NCI-H510A (cell line): ENCODE data around the gene CFAP53.

Experiments used
- DNase-seq: peaks from one replicate; lab custom pipeline; 2025; lab: John Stamatoyannopoulos, UW

The CFAP53 gene

GRCh38 chr18:50193796-50194630 is 72.3 kb downstream of the CFAP53 start:
- no peak for DNase-seq

DNA sequence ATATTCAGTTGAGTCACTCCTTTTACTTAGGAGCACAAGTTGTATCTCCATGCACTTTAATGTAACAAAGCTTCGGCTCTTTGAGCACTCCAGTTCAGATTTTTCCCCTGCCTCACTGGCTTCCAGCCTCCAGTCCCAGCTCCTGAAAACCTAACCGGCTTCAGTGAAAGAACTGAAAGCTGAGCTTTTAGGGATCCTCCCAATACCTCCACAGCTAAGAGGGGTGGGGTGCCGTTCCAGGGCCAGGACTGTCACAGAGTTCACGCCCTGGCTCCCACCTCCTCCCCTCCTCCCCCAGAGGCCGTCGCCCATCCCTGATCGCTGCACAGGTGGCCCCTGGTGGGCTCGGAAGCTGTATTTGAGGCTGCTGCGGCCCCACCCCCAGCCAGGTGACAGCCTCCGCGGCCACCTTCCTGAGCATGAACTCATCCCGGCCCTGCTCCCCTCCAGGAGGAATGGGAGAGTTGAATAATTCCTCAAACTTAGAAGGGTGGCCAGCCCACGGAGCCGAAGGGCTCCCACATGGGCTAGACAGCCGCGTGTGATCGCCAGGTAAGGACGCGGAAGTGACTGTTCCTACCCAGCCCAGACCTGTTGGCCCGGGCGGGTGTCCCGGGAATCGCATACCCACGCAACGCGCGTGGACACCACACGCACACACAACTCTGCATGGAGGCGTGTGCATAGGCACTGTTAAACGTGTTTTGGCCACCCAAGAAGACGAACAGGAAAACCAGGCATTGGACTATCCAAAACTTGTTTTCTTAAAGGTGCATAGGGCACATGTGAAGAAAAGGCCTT is 73.1 kb downstream of the CFAP53 start:
- no peak for DNase-seq

DNA sequence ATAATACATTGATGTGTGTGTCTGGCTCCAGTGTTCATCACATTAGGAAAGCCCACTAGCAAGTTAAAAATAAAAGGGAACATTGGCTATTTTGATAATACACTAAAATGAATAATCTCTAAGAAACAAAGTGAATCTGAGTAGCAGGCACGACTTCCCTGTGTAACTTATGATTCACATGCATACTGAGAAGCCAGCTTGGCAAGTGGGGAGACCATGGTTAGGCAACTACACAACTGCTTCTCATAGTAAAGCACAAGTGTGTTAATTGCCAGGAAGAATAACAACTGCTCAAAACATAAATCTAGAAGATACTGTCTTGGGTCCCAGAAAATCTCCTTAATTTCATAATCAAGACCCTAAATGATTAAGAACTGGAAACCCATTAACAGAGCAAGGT is 75.4 kb downstream of the CFAP53 start:
- no peak for DNase-seq

DNA sequence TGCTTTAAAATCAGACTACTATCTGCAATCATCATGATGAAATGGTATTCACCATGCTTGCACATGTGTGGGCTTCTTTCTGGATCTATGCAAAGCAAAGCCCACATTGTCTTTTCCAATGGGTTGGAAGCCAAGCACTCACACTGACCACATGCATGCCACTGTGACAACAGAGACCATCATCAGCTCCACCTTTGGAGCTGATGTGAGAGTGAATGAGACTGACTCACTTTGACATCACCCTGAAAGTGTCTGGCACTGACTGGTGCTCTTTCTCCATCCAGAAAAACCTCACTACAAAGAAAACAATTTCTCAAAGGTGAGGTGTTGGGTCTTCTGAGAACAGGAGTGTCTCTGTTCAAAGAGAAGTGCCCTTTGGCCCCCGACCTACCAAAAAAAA is 76.1 kb downstream of the CFAP53 start:
- DNase-seq = no peak

DNA sequence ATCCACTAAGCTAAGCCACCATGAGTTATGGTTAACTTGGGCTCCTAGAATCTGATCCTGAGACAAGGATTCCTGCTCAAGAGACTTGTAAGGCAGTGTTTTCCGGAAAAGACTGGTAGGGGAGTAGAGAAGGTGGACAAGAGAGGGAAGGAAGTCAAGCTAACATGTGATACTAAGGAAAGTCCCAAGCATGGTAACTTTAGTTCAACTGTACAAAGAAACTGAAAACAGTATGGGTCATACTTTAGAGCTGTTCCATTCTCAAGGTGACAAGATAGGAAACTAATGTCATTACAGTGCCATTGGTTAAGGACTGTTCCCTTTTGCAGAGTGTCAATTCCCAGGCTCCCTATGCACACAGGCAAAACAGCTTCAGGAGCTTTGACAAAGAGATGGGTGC is 77.1 kb downstream of the CFAP53 start:
- DNase-seq = no peak

- no peak for DNase-seq
Measured at GRCh38 chr18:50188652-50189051, 77.6 kb downstream of the CFAP53 start.

DNA sequence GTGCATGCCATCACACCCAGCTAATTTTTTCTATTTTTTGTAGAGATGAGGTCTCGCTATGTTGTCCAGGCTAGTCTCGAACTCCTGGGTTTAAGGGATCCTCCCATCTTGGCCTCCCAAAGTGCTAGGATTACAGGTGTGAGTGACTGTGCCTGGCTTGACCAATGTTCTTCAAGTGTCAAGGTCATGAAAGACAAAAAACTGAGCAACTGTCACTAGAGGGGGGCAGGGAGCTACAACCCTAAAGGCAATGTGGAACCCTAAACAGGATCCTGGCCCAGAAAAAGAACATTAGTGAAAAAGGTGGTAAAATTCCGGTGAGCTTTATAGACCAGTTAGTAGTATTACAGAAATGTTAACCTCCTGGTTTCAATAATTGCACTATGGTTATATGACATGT is 78.6 kb downstream of the CFAP53 start:
- DNase-seq = no peak

- DNase-seq = no peak
Measured at GRCh38 chr18:50186385-50186784, 79.9 kb downstream of the CFAP53 start.

DNA sequence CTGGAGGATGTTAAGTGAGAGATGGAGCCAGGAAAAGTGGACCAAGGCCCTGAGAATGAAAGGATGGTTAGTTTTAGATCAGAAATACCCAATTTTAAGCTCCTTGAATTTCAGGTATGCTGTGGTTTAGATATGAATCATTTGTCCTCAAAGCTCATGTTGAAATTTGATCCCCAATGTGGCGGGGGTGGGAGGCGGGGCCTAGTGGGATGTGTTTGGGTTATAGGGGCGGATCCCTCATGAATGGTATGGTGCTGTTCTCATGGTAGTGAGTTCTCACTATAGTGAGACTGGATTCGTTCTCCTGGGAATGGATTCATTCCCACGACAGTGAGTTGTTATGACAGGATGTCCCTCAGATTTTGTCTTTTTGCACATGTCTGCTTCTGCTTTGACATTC is 82.7 kb downstream of the CFAP53 start:
- no peak for DNase-seq

GRCh38 chr18:50182511-50182910 is 83.8 kb downstream of the CFAP53 start:
- no peak for DNase-seq

- DNase-seq = no peak
Measured at GRCh38 chr18:50181590-50181989, 84.7 kb downstream of the CFAP53 start.

- no peak for DNase-seq
Measured at GRCh38 chr18:50179465-50179864, 86.8 kb downstream of the CFAP53 start.

DNA sequence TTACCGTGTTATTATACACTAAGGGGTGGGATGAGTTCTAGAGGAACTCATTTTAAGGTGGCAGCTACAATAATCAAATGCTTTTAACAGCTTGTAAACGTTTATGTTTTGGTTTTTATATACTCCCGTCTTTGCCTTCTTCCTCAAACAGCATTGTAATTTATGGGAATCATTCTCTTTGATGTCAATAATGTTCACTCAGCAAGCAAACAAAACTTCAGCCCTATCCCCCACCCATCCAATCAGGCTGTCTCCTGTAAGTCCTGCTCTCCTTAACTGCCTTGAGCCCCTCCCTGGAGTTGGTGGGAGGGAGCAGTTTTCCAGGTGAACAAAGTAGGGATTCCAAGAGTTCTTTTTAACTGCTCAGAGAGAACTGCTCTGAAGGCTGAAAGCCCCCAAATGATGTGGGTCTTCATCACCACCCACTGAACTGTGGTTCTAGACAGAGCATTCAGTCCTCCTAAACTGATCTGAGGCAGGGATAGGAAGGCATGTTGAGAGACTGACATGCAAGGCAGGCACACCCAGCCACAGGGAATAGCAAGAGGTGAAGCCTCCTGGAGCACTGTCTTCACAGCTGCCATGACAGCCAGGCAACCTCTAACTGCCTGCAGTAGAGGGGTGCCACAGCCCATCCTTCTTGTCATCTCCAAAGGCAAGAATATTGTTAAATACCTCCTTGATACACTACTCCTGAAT is 88.9 kb downstream of the CFAP53 start:
- DNase-seq = no peak
